IPS-15b (cell line): ENCODE data around the gene ST7.

Experiments used
- H3K27me3 ChIP-seq: one replicate; pipeline ENCODE4 v1.6.1; 2013; ENCODE audit warnings: low read length; ENCODE audit not compliant: control insufficient read depth, insufficient read depth
- H3K36me3 ChIP-seq: one replicate; pipeline ENCODE4 v1.6.1; 2013; ENCODE audit warnings: low read length; ENCODE audit not compliant: control insufficient read depth, insufficient read depth
- H3K4me1 ChIP-seq: one replicate; pipeline ENCODE4 v1.6.1; 2013; ENCODE audit warnings: mild to moderate bottlenecking, low read length; ENCODE audit not compliant: control insufficient read depth, insufficient read depth
- H3K4me3 ChIP-seq: one replicate; pipeline ENCODE4 v1.5.1; 2013; ENCODE audit warnings: low read depth, low read length
- H3K9ac ChIP-seq: one replicate; pipeline ENCODE4 v1.6.1; 2013; ENCODE audit warnings: low read depth, mild to moderate bottlenecking, low read length
- H3K9me3 ChIP-seq: one replicate; pipeline ENCODE4 v1.6.1; 2013; ENCODE audit warnings: mild to moderate bottlenecking, low read length; ENCODE audit not compliant: control insufficient read depth, insufficient read depth

The ST7 gene

GRCh38 chr7:117083648-117084047, 130.3 kb downstream of the ST7 start:
- Histone ChIP-seq H3K9me3 (no peaks in the 10 kb centered on the region), H3K9ac (no peak overlapping the region), H3K4me1 (no peaks in the 10 kb centered on the region), H3K27me3 (no peaks in the 10 kb centered on the region), H3K36me3 (no peaks in the 10 kb centered on the region), H3K4me3 (no peak overlapping the region)

- H3K9ac ChIP-seq: no peak overlapping the region
- H3K9me3 ChIP-seq: no peaks in the 10 kb centered on the region
- no peaks in the 10 kb centered on the region for H3K4me1 ChIP-seq
Measured at GRCh38 chr7:117084286-117084685, 131.0 kb downstream of the ST7 start.

GRCh38 chr7:117085275-117085674, 132.0 kb downstream of the ST7 start:
- Histone ChIP-seq H3K4me1 (no peaks in the 10 kb centered on the region), H3K4me3 (no peak overlapping the region), H3K36me3 (no peaks in the 10 kb centered on the region), H3K9me3 (no peaks in the 10 kb centered on the region), H3K9ac (no peak overlapping the region), H3K27me3 (no peaks in the 10 kb centered on the region)

More at GRCh38 chr7:117084286-117084685, 131.0 kb downstream of the ST7 start:
- no peaks in the 10 kb centered on the region for H3K36me3 ChIP-seq
- H3K27me3 ChIP-seq: no peaks in the 10 kb centered on the region
- H3K4me3 ChIP-seq: no peak overlapping the region

GRCh38 chr7:117085769-117086463, 132.6 kb downstream of the ST7 start:
- Histone ChIP-seq H3K9me3 (no peaks in the 10 kb centered on the region), H3K4me3 (no peak overlapping the region), H3K9ac (no peak overlapping the region), H3K27me3 (no peaks in the 10 kb centered on the region), H3K36me3 (no peaks in the 10 kb centered on the region), H3K4me1 (no peaks in the 10 kb centered on the region)

- no peak overlapping the region for H3K9ac ChIP-seq
- no peak overlapping the region for H3K4me3 ChIP-seq
- no peaks in the 10 kb centered on the region for H3K27me3 ChIP-seq
- no peaks in the 10 kb centered on the region for H3K9me3 ChIP-seq
- H3K36me3 ChIP-seq: no peaks in the 10 kb centered on the region
- H3K4me1 ChIP-seq: no peaks in the 10 kb centered on the region
Measured at GRCh38 chr7:117086788-117087187, 133.5 kb downstream of the ST7 start.

GRCh38 chr7:117087639-117088396, 134.5 kb downstream of the ST7 start:
- Histone ChIP-seq H3K27me3 (no peaks in the 10 kb centered on the region), H3K4me3 (no peak overlapping the region), H3K4me1 (no peaks in the 10 kb centered on the region), H3K9me3 (no peaks in the 10 kb centered on the region), H3K9ac (no peak overlapping the region), H3K36me3 (no peaks in the 10 kb centered on the region)

GRCh38 chr7:117088623-117089194, 135.4 kb downstream of the ST7 start:
- Histone ChIP-seq H3K4me1 (no peaks in the 10 kb centered on the region), H3K36me3 (no peaks in the 10 kb centered on the region), H3K9ac (no peak overlapping the region), H3K27me3 (no peaks in the 10 kb centered on the region), H3K4me3 (no peak overlapping the region), H3K9me3 (no peaks in the 10 kb centered on the region)

GRCh38 chr7:117090791-117091190, 137.5 kb downstream of the ST7 start:
- Histone ChIP-seq H3K36me3 (no peaks in the 10 kb centered on the region), H3K9ac (no peak overlapping the region), H3K4me1 (no peaks in the 10 kb centered on the region), H3K9me3 (no peaks in the 10 kb centered on the region), H3K4me3 (no peak overlapping the region), H3K27me3 (no peaks in the 10 kb centered on the region)

GRCh38 chr7:117091721-117092120, 138.4 kb downstream of the ST7 start:
- no peak overlapping the region for H3K9ac ChIP-seq
- H3K4me3 ChIP-seq: no peak overlapping the region
- H3K27me3 ChIP-seq: no peaks in the 10 kb centered on the region
- no peaks in the 10 kb centered on the region for H3K36me3 ChIP-seq
- no peaks in the 10 kb centered on the region for H3K9me3 ChIP-seq
- H3K4me1 ChIP-seq: no peaks in the 10 kb centered on the region

- H3K9ac ChIP-seq: no peak overlapping the region
- H3K4me1 ChIP-seq: no peaks in the 10 kb centered on the region
- H3K4me3 ChIP-seq: no peak overlapping the region
- no peaks in the 10 kb centered on the region for H3K27me3 ChIP-seq
- no peaks in the 10 kb centered on the region for H3K9me3 ChIP-seq
- H3K36me3 ChIP-seq: no peaks in the 10 kb centered on the region
Measured at GRCh38 chr7:117092785-117093184, 139.5 kb downstream of the ST7 start.

GRCh38 chr7:117094457-117094856, 141.2 kb downstream of the ST7 start:
- Histone ChIP-seq H3K36me3 (no peaks in the 10 kb centered on the region), H3K4me1 (no peaks in the 10 kb centered on the region), H3K4me3 (no peak overlapping the region), H3K27me3 (no peaks in the 10 kb centered on the region), H3K9ac (no peak overlapping the region), H3K9me3 (no peaks in the 10 kb centered on the region)

- H3K4me3 ChIP-seq: no peak overlapping the region
- H3K36me3 ChIP-seq: no peaks in the 10 kb centered on the region
- H3K27me3 ChIP-seq: no peaks in the 10 kb centered on the region
- no peaks in the 10 kb centered on the region for H3K4me1 ChIP-seq
- no peaks in the 10 kb centered on the region for H3K9me3 ChIP-seq
- H3K9ac ChIP-seq: no peak overlapping the region
Measured at GRCh38 chr7:117095055-117095454, 141.8 kb downstream of the ST7 start.
